Caki2 (cell line): Measurements from ENCODE around the gene C3orf80. TPM values are rescaled to one million over a fixed set of nuclear protein-coding genes. Genes with fewer than 3 reads are reported as not detected.
"Not testable (repeated sequence)": the region's sequence is repeated elsewhere in the genome, so short reads cannot be mapped to it uniquely, and the experiment has no call there.

Source experiments
- DNase-seq: peaks from one replicate; pipeline ENCODE4 v3.0.0-alpha.2; 2015; ENCODE audit warnings: low read depth
- in situ Hi-C: cut with HindIII; loops from 2 replicates; pipeline ENCODE4 v1.10.0; 2016; ENCODE audit warnings: low sequenced_read_pairs, low pct_unique_long_range_greater_than_20kb, mixed read lengths
- total RNA-seq: library from RNA; depleted of rRNA; stranded (reverse); fragments of >200 nt; shearing (Covaris generic); gene quantifications from 2 replicates; pipeline ENCODE4 v1.2.3, GENCODE V29; 2014; ENCODE audit warnings: low replicate concordance

Gene C3orf80
- total RNA-seq, 1 experiment from 2014 or later = 0.61 TPM

DNA sequence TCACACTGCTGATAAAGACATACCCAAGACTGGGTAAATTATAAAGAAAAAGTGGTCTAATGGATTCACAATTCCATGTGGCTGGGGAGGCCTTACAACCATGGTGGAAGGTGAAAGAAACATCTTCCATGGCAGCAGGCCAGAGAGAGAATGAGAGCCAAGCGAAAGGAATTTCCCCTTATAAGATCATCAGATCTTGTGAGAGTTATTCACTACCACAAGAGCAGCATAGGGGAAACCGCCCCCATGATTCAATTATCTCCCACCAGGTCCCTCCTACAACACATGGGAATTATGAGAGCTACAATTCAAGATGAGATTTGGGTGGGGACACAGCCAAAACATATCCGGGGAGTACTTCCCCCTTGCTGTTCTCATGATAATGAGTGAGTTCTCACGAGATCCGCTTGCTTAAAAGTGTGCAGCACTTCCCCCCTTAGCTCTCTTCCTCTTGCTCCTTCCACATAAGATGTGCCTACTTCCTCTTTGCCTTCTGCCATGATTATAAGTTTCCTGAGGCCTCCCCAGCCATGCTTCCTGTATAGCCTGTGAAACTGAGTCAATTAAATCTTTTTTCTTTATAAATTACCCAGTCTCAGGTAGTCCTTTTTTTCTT lies 20.7 kb upstream of the C3orf80 start:
- in situ Hi-C loops = not testable (repeated sequence)

DNA sequence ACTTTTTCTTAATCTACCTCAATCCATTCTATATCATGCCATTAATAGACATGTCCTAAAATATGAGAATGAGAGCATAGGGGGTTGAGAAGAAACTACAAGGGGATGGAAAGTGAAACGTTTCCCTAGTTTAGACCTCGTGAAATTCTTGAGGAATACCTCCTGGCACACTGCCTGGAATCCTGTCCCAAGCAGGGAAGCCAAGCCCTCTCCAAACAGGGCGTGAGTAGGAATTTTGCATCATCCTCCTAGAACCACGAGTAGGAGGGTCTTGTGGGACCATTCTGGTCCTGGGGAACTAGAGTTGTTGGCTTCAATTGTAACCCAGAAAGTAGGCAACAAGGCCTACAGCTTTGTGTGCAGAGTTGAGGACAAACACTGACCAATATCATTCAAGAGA lies 19.6 kb upstream of the C3orf80 start:
- in situ Hi-C loops = no loop called here

More for the DNA sequence above, 20.7 kb upstream of the C3orf80 start:
- not testable (repeated sequence) for DNase-seq

DNA sequence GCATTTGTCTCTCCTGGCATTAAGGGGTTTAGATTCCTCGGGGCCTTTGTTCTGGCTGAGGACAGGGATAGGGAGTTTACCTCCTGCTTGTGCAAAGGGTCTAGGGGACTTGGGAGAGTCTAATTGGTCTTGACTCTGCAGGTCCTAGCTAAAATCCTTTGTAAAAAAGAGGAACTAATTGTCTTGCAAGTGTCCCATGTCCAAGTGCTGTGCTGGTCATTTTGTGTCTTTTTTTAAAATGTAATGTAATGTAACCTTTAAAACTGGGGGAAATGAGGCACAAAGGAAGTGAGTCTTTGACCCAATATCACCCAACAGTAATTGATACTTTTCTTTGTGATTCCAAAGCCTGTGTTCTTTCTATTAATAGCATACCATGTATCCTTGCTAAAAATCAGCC lies 14.9 kb upstream of the C3orf80 start:
- in situ Hi-C loops = no loop called here
- no peak for DNase-seq

More for the DNA sequence above, 19.6 kb upstream of the C3orf80 start:
- DNase-seq = no peak

DNA sequence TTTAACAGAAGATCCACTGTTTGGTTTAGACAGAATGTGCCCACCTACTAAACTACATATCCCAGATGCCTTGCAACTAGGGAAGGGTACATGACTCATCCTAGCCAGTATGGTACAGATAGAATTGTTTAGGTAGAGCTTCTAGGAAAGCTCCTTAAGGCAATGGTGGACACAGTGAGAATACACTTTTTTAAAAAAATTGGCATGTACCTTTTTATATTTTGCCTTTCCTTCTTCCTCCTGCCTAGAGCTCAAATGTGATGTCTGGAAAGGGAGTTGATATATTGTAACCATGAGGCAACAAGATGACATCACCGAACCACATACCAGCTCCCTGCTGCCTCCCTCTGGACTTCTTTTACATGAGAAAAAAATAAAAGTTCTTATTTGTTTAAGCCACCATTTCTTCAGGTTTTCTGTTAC lies 14.4 kb upstream of the C3orf80 start:
- in situ Hi-C loops = no loop called here

DNA sequence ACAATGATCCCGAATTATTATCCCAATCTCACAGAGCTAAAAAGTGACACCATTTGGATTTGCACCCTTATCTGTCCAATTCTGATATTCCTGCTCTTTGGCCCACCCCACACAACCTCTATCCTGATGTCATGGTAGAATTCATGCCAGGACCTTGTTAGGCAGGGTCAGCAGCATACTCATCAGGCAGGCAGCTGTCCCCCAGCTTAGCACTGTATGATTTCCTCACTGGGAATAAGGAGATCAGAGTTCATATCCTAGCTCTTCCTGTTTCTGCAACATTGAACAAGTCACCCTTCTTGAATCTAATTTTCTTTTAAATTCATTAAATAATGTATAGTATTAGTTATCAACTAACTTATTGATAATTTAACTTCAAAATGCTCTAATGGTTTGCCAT lies 12.0 kb upstream of the C3orf80 start:
- DNase-seq = no peak
- in situ Hi-C loops = no loop called here

More for the DNA sequence above, 14.4 kb upstream of the C3orf80 start:
- peak; percentile 77 for DNase-seq

DNA sequence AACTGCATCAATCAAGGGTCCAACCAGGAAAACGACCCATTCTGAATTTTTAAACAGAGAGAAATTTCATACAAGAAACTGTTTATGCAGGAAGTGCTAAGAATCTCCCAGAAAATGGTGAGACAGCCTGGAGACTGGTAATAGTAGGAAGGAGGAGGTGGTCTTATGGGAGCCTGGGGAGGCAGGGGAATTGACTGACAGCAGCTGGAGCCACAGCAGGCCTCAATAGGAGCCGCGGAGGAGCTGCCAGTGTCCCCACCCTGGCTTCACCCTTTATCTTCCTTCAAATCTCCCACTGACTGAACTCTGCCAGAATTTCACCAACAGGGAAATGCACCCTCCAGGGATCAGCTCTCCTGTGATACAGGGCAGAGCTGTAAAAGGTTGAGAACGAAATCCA lies 7.5 kb upstream of the C3orf80 start:
- no peak for DNase-seq
- in situ Hi-C loops = no loop called here

DNA sequence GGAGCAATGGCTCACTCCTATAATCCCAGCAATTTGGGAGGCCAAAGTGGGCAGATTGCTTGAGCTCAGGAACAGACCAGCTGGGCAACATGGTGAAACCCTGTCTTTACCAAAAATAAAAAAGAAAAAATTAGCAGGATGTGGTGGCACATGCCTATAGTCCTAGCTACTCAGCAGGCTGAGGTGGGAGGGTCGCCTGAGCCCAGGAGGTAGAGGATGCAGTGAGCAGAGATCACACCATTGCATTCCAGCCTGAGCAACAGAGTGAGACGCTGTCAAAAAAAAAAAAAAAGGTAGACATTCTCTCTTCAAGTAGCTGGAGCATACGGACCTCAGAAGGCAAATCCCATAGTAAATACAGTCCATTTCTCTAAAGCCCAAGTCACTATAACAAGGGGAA lies 7.1 kb upstream of the C3orf80 start:
- no peak for DNase-seq
- in situ Hi-C loops = no loop called here

DNA sequence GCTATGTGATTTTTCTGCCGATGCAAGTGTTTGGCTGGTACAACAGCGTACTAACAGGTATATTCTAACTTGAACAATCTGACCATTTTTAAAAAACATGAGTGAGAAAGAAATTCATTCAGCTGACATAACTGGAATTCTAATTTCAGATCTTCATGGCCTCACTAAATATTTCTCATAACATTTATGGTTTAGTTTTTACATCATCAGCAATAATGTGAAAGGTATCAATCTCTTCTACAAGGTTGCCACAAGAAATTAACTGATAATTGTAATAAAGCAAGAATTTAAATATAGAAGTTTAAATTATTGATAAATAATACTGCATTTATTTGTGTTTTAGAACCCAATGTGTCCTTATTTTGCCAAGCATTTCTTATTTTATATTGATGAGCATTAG lies 5.2 kb upstream of the C3orf80 start:
- in situ Hi-C loops = no loop called here
- DNase-seq = no peak

DNA sequence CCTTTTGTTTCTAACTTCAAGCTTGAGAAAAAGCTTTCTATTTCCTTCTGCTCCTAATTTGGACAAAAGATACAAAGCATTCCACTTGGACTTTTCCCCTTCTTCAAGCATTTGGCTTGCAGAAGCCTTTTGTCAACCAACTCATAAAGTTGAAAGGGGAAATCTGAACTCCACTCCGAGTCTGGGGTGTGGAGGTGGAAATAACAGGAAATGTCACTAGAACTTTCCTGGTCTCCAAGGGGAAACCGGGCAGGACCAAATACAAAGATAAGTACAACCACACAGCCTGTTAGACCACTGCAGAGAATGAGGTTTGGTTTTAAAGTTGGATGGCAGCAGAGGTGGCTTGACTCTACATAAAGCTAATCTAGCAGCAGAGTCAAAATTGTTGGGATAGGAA lies 4.2 kb upstream of the C3orf80 start:
- no peak for DNase-seq
- in situ Hi-C loops = no loop called here

DNA sequence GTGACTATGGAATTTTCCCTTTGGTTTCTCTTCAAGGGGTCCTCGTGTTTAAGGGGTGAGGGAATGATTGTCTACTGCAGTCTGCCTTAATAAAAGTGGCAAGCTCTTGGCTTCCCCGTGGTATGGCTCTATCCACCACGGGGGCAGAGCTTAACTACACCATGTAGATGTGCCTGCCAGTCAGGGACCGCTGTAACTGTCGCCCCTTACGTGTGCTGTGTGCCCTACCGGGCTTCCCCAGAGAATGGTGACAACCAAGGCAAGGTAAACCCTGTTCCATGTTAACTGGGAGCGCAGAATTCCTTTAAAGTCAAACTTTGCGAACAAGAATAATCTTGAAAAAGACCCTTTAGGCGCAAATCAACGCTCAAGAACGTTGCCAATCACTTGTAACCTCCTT lies 966 bp upstream of the C3orf80 start:
- in situ Hi-C loops = no loop called here
- DNase-seq = no peak

DNA sequence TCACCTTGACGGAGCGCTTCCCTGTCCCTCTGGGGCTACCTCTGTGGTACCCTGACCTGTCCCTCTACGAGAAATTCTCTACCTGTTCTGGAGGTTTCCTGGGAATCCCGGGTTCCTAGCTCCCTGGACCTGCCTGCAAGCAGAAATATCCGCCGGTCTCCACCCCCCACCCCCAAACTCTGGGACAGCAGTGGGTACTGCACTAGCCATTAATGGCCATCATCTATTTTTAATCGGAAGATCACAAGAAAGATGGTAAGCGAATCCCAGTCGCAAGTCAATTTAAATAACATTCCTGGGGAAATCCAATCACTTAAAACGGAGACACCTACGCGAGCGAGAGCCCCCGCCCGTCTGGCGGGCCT lies 429 bp upstream of the C3orf80 start:
- no peak for DNase-seq
- in situ Hi-C loops = no loop called here

DNA sequence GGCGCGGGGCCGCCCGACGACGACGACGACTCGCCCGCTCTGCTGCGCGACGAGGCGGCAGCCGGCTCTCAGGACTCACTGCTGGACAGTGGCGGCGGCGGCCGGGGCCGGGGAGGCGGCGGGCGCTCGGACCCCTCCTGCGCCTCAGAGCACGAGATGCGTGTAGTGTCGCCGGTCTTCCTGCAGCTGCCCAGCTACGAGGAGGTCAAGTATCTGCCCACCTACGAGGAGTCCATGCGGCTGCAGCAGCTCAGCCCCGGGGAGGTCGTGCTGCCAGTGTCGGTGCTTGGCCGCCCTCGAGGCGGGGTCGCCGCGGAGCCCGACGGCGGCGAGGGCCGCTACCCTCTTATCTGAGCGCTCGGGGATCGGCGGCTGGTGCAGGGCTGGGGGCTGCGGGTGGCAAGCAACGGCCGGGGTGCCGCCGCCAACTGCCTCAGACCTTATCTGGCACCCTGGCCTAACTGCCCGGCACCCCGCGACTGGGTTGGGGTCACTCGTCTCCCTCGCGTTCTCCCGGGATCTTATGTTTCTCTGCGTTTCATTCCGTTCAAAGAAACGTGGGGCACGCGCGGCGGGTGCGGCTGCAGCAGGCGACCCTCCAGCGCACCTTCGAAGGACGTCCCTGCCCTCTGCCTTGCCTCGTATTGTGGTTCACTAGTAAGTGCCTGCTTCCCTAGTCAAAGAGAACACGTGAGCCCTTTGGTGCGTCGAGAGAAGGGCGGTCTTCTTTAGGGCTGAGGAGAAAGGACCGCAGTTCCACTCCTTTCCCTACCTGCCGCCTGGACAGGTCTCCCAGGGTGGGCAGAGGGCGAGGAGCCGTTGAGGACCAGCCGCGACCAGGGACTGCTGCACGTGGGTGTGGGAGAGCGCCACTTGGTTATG lies 1.0 kb downstream of the C3orf80 start:
- DNase-seq = no peak
- in situ Hi-C loops = no loop called here

DNA sequence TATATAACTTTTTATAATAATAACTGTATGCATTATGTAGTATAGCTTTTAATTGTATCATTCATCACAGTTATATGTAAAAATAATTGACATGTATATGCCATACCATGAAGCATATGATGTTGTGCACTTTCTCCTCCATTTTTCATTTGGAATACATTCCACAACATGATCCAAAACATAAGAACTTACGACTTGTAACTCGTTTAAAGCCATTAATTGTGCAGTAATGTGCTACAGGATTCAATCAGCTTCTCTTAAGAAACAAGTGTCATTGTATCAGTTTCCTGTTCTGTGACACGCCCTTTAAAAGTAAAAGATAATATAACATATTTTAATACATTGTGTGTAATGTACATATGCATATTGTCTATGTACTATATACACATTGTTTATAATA lies 2.2 kb downstream of the C3orf80 start:
- in situ Hi-C loops = no loop called here
- DNase-seq = no peak

DNA sequence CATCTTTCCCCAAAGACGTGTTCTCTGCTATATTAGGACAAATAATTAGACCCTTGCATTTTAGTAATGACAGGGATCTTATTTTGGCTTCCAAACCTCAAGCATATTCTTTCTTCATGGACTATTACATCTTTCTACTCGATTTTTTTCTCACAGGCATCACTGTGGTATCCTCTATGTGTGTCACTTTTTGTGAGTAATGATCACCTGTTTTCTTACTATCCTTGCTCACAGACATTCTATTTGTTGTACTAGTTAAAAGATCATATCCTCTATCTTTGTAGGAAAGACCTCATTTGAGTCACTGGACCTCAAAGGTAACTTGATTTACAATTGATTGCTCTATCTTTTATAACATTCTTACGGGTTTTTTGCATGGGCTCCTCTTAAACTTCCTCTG lies 6.8 kb downstream of the C3orf80 start:
- no peak for DNase-seq
- in situ Hi-C loops = no loop called here

DNA sequence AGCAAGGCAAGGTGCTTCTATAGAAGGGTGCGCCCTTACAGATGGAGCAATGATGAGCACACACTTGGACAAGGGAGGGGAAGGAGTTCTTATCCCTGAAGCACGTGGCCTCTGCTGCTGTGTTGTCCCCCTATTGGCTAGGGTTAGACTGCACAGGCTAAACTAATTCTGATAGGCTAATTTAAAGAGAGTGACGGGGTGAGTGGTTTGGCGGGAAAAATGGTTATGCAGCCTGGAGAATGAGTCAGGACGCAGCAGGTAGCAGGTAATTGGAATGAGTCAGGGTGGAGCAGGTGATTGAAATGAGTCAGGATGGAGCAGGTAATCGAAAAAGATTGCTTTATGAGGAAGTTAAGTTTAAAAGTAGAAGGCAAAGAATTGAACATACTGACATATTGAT lies 15.5 kb downstream of the C3orf80 start:
- peak; percentile 36 for DNase-seq
- in situ Hi-C loops = not testable (repeated sequence)

DNA sequence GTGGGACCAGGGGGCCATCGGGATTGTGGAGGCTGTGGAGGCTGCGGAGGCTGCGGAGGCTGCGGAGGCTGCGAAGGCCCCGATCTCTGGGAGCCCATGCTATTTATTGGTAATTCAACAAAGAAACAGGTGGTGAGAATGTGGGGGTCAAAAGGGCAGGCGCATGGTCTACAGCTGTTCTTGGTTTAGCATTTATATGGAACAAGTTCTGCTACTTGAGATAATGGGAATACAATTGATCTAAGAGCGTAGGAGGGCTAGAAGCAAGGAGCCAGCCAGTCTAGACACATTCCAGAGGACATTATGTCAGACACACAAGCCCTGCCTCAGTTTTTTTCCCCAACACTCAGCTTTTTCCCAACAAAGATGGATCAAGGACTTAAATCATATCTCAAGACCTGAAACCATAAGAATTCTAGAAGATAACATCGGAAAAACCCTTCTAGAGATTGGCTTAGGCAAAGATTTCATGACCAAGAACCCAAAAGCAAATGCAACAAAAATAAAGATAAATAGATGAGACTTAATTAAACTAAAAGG lies 20.1 kb downstream of the C3orf80 start:
- in situ Hi-C loops = no loop called here

DNA sequence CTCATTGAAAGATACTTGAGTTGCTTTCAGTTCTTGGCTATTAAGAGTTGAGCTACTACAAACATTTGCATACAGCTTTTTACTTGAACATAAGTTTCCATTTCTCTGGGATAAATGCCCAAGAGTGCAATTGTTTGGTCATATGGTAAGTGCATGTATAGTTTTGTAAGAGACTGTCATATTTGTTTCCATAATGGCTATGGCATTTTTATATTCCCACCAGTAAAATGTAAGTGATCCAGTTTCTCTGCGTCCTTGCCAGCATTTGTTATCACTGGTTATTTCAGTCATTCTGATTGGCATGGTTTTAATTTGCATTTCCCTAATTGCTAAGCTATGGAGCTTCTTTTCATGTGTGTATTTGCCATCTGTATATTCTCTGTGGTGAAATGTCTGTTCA lies 22.5 kb downstream of the C3orf80 start:
- no peak for DNase-seq
- in situ Hi-C loops = no loop called here

More for the DNA sequence above, 20.1 kb downstream of the C3orf80 start:
- no peak for DNase-seq

DNA sequence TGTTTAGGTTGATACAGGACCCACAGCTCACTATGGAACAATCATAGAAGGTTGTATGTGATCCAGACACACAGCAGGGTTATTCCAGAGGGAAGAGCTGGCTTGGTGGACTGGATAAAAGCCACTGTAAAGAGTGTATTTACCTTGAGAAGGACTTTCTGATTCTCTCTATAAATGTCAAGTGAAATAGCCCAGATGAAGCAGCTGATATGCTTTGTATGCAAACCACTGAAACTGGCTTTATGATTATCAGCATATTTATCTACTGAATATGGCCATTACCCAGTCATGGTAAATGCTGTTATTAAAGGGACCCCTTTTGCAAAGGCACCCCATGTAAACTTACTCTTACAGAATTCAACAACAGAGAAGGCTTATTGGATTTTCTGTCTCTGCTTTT lies 28.1 kb downstream of the C3orf80 start:
- in situ Hi-C loops = no loop called here
- no peak for DNase-seq

DNA sequence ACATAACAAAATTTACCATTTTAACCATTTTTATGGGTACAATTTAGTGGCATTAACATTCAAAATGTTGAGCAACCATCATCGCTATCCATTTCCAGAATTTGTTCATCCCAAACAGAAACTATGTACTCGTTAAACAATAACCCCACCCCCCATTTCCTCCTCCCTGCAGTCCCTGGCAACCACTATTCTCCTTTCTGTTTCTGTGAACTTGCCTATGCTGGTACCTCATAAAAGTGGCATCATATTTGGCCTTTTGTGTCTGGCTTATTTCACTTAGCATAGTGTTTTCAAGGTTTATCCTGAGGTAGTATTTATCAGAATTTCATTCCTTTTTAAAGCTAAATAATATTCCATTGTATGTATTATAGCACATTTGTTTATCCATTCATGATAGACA lies 32.4 kb downstream of the C3orf80 start:
- in situ Hi-C loops = no loop called here
- no peak for DNase-seq
